ENCODE results near the gene TMEM106A. TPM values are rescaled to one million over a fixed set of nuclear protein-coding genes. Genes with fewer than 3 reads are reported as not detected.
"Not testable (repeated sequence)": the region's sequence is repeated elsewhere in the genome, so short reads cannot be mapped to it uniquely, and the experiment has no call there.

Gene TMEM106A
- polyA plus RNA-seq, 2 of the 4 experiments (the other 2 are of a cell fraction): 1.2 to 2.6 TPM

GRCh38 chr17:43193251-43193650 is 18.4 kb upstream of the TMEM106A start (continued):
- TF ChIP-seq NFE2L2 (conservative IDR thresholded peaks at IDR 0.05; ENCODE audit: low read length): no peak
- TF ChIP-seq REST (IDR thresholded peaks at IDR 0.05): no peak
- no peak for TF ChIP-seq RCOR1 (IDR thresholded peaks at IDR 0.05; ENCODE audit: low read depth, low read length)

GRCh38 chr17:43199633-43200032 is 12.0 kb upstream of the TMEM106A start:
- Histone ChIP-seq H3K9me3 (no peaks in the 10 kb centered on the region), H3K4me3 (no peak overlapping the region), H3K27ac (no peak overlapping the region), H3K4me1 (no peaks in the 10 kb centered on the region), H3K4me2 (no peak overlapping the region)
- ATAC-seq: no peak
- ChIA-PET CTCF (interaction anchor here (0.6 to 2.9 kb wide), 6 partner anchors 8 to 112 kb away, joined by 3 to 12 read pairs (median 4); partner anchors contain the start of gene TMEM106A), POLR2A (interaction anchor here (1.2 to 2.5 kb wide), 3 partner anchors 12 to 116 kb away, joined by 3 to 11 read pairs (median 9); partner anchors contain the start of gene TMEM106A)
- TF ChIP-seq ATOH8 (CRISPR knock-in tag; IDR thresholded peaks at IDR 0.05; ENCODE audit: low read depth): no peak
- no peak for FAIRE-seq
- DNase-seq (ENCODE audit: low read depth in 1 of 2, low spot score in 1 of 2): no peak
- WGBS (ENCODE audit: missing lambda C conversion rate): 98% methylated on average over 2 of the region's 2 CpGs

GRCh38 chr17:43200127-43200526 is 11.5 kb upstream of the TMEM106A start:
- ChIA-PET POLR2A (interaction anchor here (1.2 to 2.5 kb wide), 3 partner anchors 12 to 116 kb away, joined by 3 to 11 read pairs (median 9); partner anchors contain the start of gene TMEM106A), CTCF (interaction anchor here (0.6 to 3.2 kb wide), 7 partner anchors 9 to 112 kb away, joined by 3 to 12 read pairs (median 4); partner anchors contain the start of gene TMEM106A)
- Histone ChIP-seq H3K9me3 (no peaks in the 10 kb centered on the region), H3K27ac (no peak overlapping the region), H3K4me2 (no peak overlapping the region), H3K4me1 (no peaks in the 10 kb centered on the region), H3K4me3 (no peak overlapping the region)
- no peak for DNase-seq (ENCODE audit: low read depth in 1 of 2, low spot score in 1 of 2)
- WGBS (ENCODE audit: missing lambda C conversion rate): 92% methylated on average over 4 of the region's 4 CpGs
- FAIRE-seq: no peak
- ATAC-seq: peak in 1 of 2 experiments; percentile 59; a peak in 3 of 6 replicates
- no peak for TF ChIP-seq ZSCAN20 (CRISPR knock-in tag; IDR thresholded peaks at IDR 0.05)
- no peak for TF ChIP-seq POLR2A (IDR thresholded peaks at IDR 0.05; ENCODE audit: low read length)
- no peak for TF ChIP-seq BCL3 (IDR thresholded peaks at IDR 0.05)
- no peak for TF ChIP-seq ZFP36 (IDR thresholded peaks at IDR 0.05; ENCODE audit: borderline replicate concordance, partially characterized antibody)
- no peak for TF ChIP-seq RAD21 (conservative IDR thresholded peaks at IDR 0.05 in 1 of 2, IDR thresholded peaks at IDR 0.05 in 1 of 2)
- TF ChIP-seq CHD4 (IDR thresholded peaks at IDR 0.05; ENCODE audit: borderline replicate concordance): no peak
- TF ChIP-seq KDM1A (IDR thresholded peaks at IDR 0.05; ENCODE audit: low read depth): no peak
- no peak for TF ChIP-seq HEYL (CRISPR knock-in tag; IDR thresholded peaks at IDR 0.05)
- TF ChIP-seq RARB (CRISPR knock-in tag; IDR thresholded peaks at IDR 0.05): no peak
- no peak for TF ChIP-seq JUN (IDR thresholded peaks at IDR 0.05)
- no peak for TF ChIP-seq ATOH8 (CRISPR knock-in tag; IDR thresholded peaks at IDR 0.05; ENCODE audit: low read depth)
- TF ChIP-seq RFX5 (IDR thresholded peaks at IDR 0.05): no peak
- TF ChIP-seq KDM5A (IDR thresholded peaks at IDR 0.05): no peak
- TF ChIP-seq HDAC2 (IDR thresholded peaks at IDR 0.05): no peak
- no peak for TF ChIP-seq HOXA7 (CRISPR knock-in tag; IDR thresholded peaks at IDR 0.05)

GRCh38 chr17:43203013-43203412 is 8.7 kb upstream of the TMEM106A start:
- FAIRE-seq; ATAC-seq; H3K4me1 ChIP-seq; H3K27ac ChIP-seq; DNase-seq (ENCODE audit: low read depth in 1 of 2, low spot score in 1 of 2); H3K9me3 ChIP-seq; H3K4me2 ChIP-seq; H3K4me3 ChIP-seq: not testable (repeated sequence)
- ChIA-PET CTCF (interaction anchor here (1.1 to 3.2 kb wide), 5 partner anchors 10 to 179 kb away, joined by 3 to 8 read pairs (median 7); no protein-coding TSS in a partner anchor), POLR2A (interaction anchor here (0.9 kb wide), 1 partner anchor 113 kb away, joined by 6 read pairs; no protein-coding TSS in a partner anchor)
- 89% methylated on average over 3 of the region's 3 CpGs for WGBS (ENCODE audit: missing lambda C conversion rate)

All from A549 (cell line).